ENCODE data around the gene TECPR1. TPM values are rescaled to one million over a fixed set of nuclear protein-coding genes. Genes with fewer than 3 reads are reported as not detected.

The TECPR1 gene
- total RNA-seq, 1 donor from 2014 or later: 10.8 TPM

DNA sequence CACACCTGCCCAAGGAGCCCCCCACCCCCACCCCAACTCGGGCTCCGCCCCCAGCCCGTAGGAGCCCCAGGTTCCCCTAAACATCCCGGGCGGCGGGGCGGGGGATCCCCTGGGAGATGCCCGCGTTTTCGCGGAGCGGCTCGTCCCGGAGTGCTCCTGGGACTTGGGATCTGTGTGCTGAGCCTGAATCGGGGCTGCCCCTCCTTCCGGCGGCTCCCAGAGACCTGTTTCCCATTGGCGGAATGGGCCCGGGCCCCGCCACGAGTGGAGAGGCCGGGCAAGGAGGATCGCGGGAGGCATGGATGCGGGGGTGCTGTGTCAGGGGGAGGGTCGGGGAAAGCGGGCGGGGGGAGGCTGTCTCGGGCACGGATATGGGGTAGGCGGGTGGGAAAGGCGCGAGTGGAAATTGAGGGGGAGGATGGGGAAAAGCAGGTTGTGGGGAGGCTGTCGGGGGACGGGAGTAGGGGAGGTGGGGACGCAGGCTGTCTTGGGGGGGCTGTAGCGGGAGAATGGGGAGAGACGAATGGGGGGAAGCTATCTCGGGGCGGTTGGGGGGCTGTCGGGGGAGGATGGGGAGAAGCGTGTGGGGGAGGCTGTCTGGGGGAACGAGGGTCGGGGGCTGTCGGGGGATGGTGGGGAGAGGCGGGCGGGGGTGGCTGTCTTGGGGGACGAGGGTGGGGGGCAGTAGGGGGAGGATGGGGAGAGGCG lies 41.4 kb downstream of the TECPR1 start:
- H4K20me1 ChIP-seq (ENCODE audit: low read depth): no peaks in the 10 kb centered on the region
- H2AFZ ChIP-seq (replicated peaks): peak overlapping the region; percentile 55
- no peak overlapping the region for H3K9ac ChIP-seq
- DNase-seq (ENCODE audit: low spot score): peak; percentile 72
- no peak overlapping the region for H3K27ac Mint-ChIP-seq
- H3K9me3 Mint-ChIP-seq: no peaks in the 10 kb centered on the region
- no peaks in the 10 kb centered on the region for H3K27me3 ChIP-seq
- no peaks in the 10 kb centered on the region for H3K4me1 ChIP-seq
- peaks cover 14% of the 10 kb centered on the region for H3F3A ChIP-seq (ENCODE audit: low read depth)
- H3K27me3 Mint-ChIP-seq (ENCODE audit: insufficient read depth, low read depth): no peaks in the 10 kb centered on the region
- H3K4me1 Mint-ChIP-seq: peaks cover 4% of the 10 kb centered on the region
- H3K36me3 ChIP-seq: no peaks in the 10 kb centered on the region
- TF ChIP-seq EZH2phosphoT487 (IDR thresholded peaks at IDR 0.05) (no peak), EZH2 (IDR thresholded peaks at IDR 0.05) (no peak)
- TF ChIP-seq, protein P1, sequence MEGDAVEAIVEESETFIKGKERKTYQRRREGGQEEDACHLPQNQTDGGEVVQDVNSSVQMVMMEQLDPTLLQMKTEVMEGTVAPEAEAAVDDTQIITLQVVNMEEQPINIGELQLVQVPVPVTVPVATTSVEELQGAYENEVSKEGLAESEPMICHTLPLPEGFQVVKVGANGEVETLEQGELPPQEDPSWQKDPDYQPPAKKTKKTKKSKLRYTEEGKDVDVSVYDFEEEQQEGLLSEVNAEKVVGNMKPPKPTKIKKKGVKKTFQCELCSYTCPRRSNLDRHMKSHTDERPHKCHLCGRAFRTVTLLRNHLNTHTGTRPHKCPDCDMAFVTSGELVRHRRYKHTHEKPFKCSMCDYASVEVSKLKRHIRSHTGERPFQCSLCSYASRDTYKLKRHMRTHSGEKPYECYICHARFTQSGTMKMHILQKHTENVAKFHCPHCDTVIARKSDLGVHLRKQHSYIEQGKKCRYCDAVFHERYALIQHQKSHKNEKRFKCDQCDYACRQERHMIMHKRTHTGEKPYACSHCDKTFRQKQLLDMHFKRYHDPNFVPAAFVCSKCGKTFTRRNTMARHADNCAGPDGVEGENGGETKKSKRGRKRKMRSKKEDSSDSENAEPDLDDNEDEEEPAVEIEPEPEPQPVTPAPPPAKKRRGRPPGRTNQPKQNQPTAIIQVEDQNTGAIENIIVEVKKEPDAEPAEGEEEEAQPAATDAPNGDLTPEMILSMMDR (IDR thresholded peaks at IDR 0.05): no peak
- no peaks in the 10 kb centered on the region for H3K9me3 ChIP-seq (ENCODE audit: low read depth)
- peaks cover 14% of the 10 kb centered on the region for H3K36me3 Mint-ChIP-seq
- peak overlapping the region; percentile 45 for H3K4me3 ChIP-seq
- H3K27ac ChIP-seq: no peak overlapping the region
- H3K79me2 ChIP-seq (ENCODE audit: low read depth): no peaks in the 10 kb centered on the region
- H3K4me2 ChIP-seq: peak overlapping the region; percentile 68
- H3K4me3 Mint-ChIP-seq: no peak overlapping the region

DNA sequence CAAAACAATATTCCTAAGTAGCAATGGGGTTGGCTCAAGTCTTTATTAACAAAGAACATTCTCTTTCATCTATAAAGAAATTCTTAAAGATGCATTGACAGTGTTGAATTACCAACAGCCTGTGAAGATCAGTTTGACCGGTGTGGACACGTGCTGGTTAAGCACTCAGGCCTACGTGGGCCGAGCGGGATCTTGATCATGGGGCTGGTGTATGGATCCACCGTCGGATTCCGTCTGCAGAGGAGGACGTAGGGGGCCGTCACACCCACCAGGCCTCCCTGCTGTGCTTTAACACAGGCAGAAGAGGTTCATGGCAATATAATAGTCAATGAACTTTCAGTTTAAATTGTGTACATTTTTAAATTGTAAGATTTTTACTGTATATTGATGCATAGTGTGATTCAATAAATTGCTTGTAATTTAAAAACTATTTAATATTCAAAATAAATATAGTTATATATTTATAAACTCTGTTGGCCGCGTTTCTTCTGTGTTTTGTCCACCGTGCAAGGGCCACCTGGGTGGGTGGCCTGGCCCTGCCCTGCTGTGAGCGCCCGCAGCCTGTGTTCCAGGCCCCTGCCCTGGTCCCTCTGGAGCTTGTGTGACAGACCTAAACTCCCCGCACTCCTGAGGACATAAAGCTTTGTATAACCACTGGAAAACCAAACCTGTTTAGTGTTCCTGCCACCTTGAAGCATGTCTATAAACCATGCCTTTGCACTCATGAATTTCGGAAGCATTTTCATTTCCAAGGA lies 42.7 kb downstream of the TECPR1 start:
- no peaks in the 10 kb centered on the region for H3K27me3 Mint-ChIP-seq (ENCODE audit: insufficient read depth, low read depth)
- H3K36me3 Mint-ChIP-seq: peaks cover 19% of the 10 kb centered on the region
- Histone ChIP-seq H3K9me3 (ENCODE audit: low read depth) (no peaks in the 10 kb centered on the region), H4K20me1 (ENCODE audit: low read depth) (no peaks in the 10 kb centered on the region), H3K79me2 (ENCODE audit: low read depth) (no peaks in the 10 kb centered on the region), H3F3A (ENCODE audit: low read depth) (peaks cover 14% of the 10 kb centered on the region), H3K27me3 (no peaks in the 10 kb centered on the region), H3K27ac (no peak overlapping the region), H2AFZ (replicated peaks) (no peak overlapping the region), H3K9ac (no peak overlapping the region), H3K36me3 (no peaks in the 10 kb centered on the region), H3K4me2 (no peak overlapping the region), H3K4me1 (no peaks in the 10 kb centered on the region), H3K4me3 (no peak overlapping the region)
- no peak overlapping the region for H3K27ac Mint-ChIP-seq
- peak overlapping the region; percentile 71 for H3K4me3 Mint-ChIP-seq
- no peaks in the 10 kb centered on the region for H3K9me3 Mint-ChIP-seq
- TF ChIP-seq EZH2phosphoT487 (IDR thresholded peaks at IDR 0.05) (no peak), EZH2 (IDR thresholded peaks at IDR 0.05) (no peak)
- TF ChIP-seq, protein P1 (IDR thresholded peaks at IDR 0.05): no peak
- H3K4me1 Mint-ChIP-seq: peaks cover 4% of the 10 kb centered on the region
- DNase-seq (ENCODE audit: low spot score): no peak

DNA sequence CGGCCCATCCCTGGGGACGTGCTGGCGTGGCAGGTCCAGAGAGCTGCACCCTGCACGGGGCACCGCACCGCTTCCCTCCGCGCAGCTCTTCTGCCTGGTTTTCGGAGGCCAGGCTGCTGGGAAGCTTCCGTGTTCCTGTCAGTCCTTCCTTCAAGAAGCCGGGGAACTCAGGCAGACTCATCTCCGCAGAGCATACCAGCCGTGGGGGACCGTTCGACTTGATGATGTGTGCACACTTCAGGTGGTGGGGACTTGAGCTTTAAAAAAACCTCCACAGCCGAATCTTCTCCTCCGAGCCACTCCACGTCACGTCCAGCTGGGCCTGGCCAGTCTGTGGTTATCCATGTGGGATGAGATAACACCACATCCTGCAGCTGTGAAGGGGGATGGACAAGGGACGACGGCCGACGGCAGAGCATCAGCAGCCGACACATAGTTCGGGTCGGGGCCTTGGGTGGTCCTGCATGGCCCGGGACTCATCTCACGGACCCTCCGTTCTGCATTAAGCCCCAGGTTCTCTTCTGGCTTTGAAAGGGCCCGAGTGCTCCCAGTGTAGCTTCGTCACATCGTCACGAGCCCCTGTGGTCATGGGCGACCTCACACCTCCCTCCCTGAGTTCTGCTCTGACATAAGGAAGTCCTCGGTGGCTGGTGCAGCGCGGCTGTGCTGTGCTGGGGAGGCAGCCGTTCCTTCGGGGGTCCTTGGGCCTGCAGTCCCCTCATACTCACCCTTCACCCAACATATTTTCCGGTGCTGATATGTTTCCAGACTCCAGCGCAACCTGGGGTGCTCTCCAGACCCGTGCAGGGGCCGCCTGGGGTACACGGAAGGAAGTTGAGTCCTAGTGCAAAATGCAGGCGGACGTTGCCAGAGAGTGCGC lies 45.3 kb downstream of the TECPR1 start:
- H3K9me3 ChIP-seq (ENCODE audit: low read depth): no peaks in the 10 kb centered on the region
- TF ChIP-seq EZH2 (IDR thresholded peaks at IDR 0.05) (no peak), EZH2phosphoT487 (IDR thresholded peaks at IDR 0.05) (no peak)
- TF ChIP-seq, protein P1 (IDR thresholded peaks at IDR 0.05): no peak
- peaks cover 1% of the 10 kb centered on the region for H3K4me1 Mint-ChIP-seq
- H3K27ac ChIP-seq: no peak overlapping the region
- peaks cover 24% of the 10 kb centered on the region for H3K36me3 Mint-ChIP-seq
- no peak overlapping the region for H2AFZ ChIP-seq (replicated peaks)
- H4K20me1 ChIP-seq (ENCODE audit: low read depth): no peaks in the 10 kb centered on the region
- H3K9ac ChIP-seq: no peak overlapping the region
- peaks cover 9% of the 10 kb centered on the region for H3K79me2 ChIP-seq (ENCODE audit: low read depth)
- no peak for DNase-seq (ENCODE audit: low spot score)
- H3K4me3 ChIP-seq: no peak overlapping the region
- H3K27me3 Mint-ChIP-seq (ENCODE audit: insufficient read depth, low read depth): peaks cover 2% of the 10 kb centered on the region
- H3K9me3 Mint-ChIP-seq: no peaks in the 10 kb centered on the region
- no peaks in the 10 kb centered on the region for H3K36me3 ChIP-seq
- H3K4me3 Mint-ChIP-seq: no peak overlapping the region
- H3K4me2 ChIP-seq: no peak overlapping the region
- H3K27ac Mint-ChIP-seq: no peak overlapping the region
- no peaks in the 10 kb centered on the region for H3K27me3 ChIP-seq
- no peaks in the 10 kb centered on the region for H3K4me1 ChIP-seq
- peaks cover 8% of the 10 kb centered on the region for H3F3A ChIP-seq (ENCODE audit: low read depth)

All from neural progenitor cell (in vitro differentiated cells).